Endothelial cell of umbilical vein (primary cell): ENCODE data around the gene ZFP36. TPM values are rescaled to one million over a fixed set of nuclear protein-coding genes. Genes with fewer than 3 reads are reported as not detected.

Experiments used
- BruUV-seq: library from RNA; stranded (reverse); fragments of 400-500 nt; replicated peaks from 2 replicates; lab custom pipeline; 2021; lab: Mats Ljungman, UMichigan
- CTCF ChIA-PET: fragments of 300-600, 350-600 bp; sonication (Branson Sonifier 250); formaldehyde crosslinking; loops from one replicate; lab custom pipeline; 2021; ENCODE audit warnings: antibody characterized with exemption, inconsistent platforms; lab: Charles Lee
- POLR2A ChIA-PET: fragments of 300-600, 350-600 bp; sonication (Branson Sonifier 250); formaldehyde crosslinking; loops from one replicate; lab custom pipeline; 2021; ENCODE audit warnings: antibody characterized with exemption, inconsistent platforms; lab: Charles Lee
- DNase-seq: peaks from one replicate; pipeline ENCODE4 v3.0.0-alpha.2; 2011; ENCODE audit warnings: low read depth, low spot score
- FAIRE-seq: peaks from 2 replicates; lab custom pipeline; 2011; peaks lifted over from hg19 to GRCh38; lab: Jason Lieb, UNC
- H2AFZ ChIP-seq: 2 replicates; pipeline ENCODE4 v1.6.0; 2012; ENCODE audit warnings: low read depth, low read length, control low read depth, inconsistent platforms
- H3K27ac ChIP-seq: 2 replicates; pipeline ENCODE4 v1.5.1; 2011; ENCODE audit warnings: low read depth, mild to moderate bottlenecking, control low read depth, low read length, moderate library complexity; ENCODE audit not compliant: insufficient read depth
- H3K27me3 ChIP-seq, 2 experiments: 2 replicates each; pipeline versions ENCODE4 v1.6.0 to v1.6.1; 2011; ENCODE audit warnings: low read length in 2 of 2, mixed read lengths in 1 of 2; ENCODE audit not compliant: control insufficient read depth in 2 of 2, insufficient read depth in 2 of 2
- H3K36me3 ChIP-seq, 2 experiments: 2 replicates in 1 of 2; 3 replicates in 1 of 2; pipeline ENCODE4 v1.5.1; 2011; ENCODE audit warnings: low read length in 2 of 2, mild to moderate bottlenecking in 1 of 2, moderate library complexity in 1 of 2; ENCODE audit not compliant: control insufficient read depth in 2 of 2, insufficient read depth in 2 of 2; ENCODE audit errors: extremely low read depth in 1 of 2
- H3K4me1 ChIP-seq: 3 replicates; pipeline ENCODE4 v1.5.1; 2011; ENCODE audit warnings: mild to moderate bottlenecking, low read length; ENCODE audit not compliant: control insufficient read depth, insufficient read depth; ENCODE audit errors: extremely low read depth
- H3K4me2 ChIP-seq: 2 replicates; pipeline ENCODE4 v1.6.1; 2011; ENCODE audit warnings: low read length, control low read depth, mixed read lengths; ENCODE audit not compliant: insufficient read depth
- H3K4me3 ChIP-seq, 3 experiments: fragments of 200-600 bp in 1 of 3; sonication (generic), shearing (Covaris generic) in 1 of 3; replicated peaks in 1 of 3; 2 replicates each; pipeline ENCODE4 v1.5.1; 2011 to 2016; ENCODE audit warnings: control low read depth in 3 of 3, low read length in 3 of 3, mild to moderate bottlenecking in 2 of 3, inconsistent platforms in 1 of 3, low read depth in 1 of 3, moderate library complexity in 1 of 3; ENCODE audit not compliant: insufficient read depth in 1 of 3
- H3K79me2 ChIP-seq: 2 replicates; pipeline ENCODE4 v1.6.0; 2012; ENCODE audit warnings: low read length, inconsistent platforms; ENCODE audit not compliant: control insufficient read depth, insufficient read depth
- H3K9ac ChIP-seq: replicated peaks from 2 replicates; pipeline ENCODE3; 2011; ENCODE audit warnings: low read length, control low read depth; ENCODE audit not compliant: insufficient read depth; ENCODE audit errors: extremely low read depth
- H3K9me1 ChIP-seq: replicated peaks from 3 replicates; pipeline ENCODE4 v1.6.0; 2011; ENCODE audit warnings: mild to moderate bottlenecking, low read length; ENCODE audit not compliant: control insufficient read depth, insufficient read depth; ENCODE audit errors: extremely low read depth
- H3K9me3 ChIP-seq: replicated peaks from 2 replicates; pipeline ENCODE4 v1.5.1; 2012; ENCODE audit warnings: low read length, inconsistent platforms; ENCODE audit not compliant: control insufficient read depth, insufficient read depth
- H4K20me1 ChIP-seq: replicated peaks from 2 replicates; pipeline ENCODE3; 2011; ENCODE audit warnings: mild to moderate bottlenecking, low read length; ENCODE audit not compliant: control insufficient read depth, insufficient read depth; ENCODE audit errors: extremely low read depth
- EZH2 ChIP-seq: IDR thresholded peaks from 2 replicates; pipeline ENCODE4 v1.6.1; 2012; ENCODE audit warnings: borderline replicate concordance, low read depth, mild to moderate bottlenecking, moderate library complexity, low read length, inconsistent platforms; ENCODE audit not compliant: severe bottlenecking
- FOS ChIP-seq: IDR thresholded peaks from 2 replicates; pipeline ENCODE4 v1.6.1; 2011; ENCODE audit warnings: mild to moderate bottlenecking, low read length, moderate library complexity, borderline replicate concordance; ENCODE audit not compliant: insufficient read depth
- GATA2 ChIP-seq: IDR thresholded peaks from 2 replicates; pipeline ENCODE4 v1.7.0; 2011; ENCODE audit warnings: low read depth, mild to moderate bottlenecking, moderate library complexity, mixed read lengths, low read length; ENCODE audit not compliant: insufficient read length, insufficient read depth
- JUN ChIP-seq: IDR thresholded peaks from 2 replicates; pipeline ENCODE4 v1.6.1; 2011; ENCODE audit warnings: borderline replicate concordance, low read depth; ENCODE audit not compliant: insufficient read length, insufficient read depth
- MYC ChIP-seq: IDR thresholded peaks from one replicate; pipeline ENCODE4 v1.6.1; 2011; ENCODE audit warnings: mild to moderate bottlenecking, low read depth, low read length
- POLR2A ChIP-seq: IDR thresholded peaks from 2 replicates; pipeline ENCODE4 v1.6.1; 2012; ENCODE audit warnings: low read depth, mild to moderate bottlenecking, control low read depth, low read length
- POLR2AphosphoS5 ChIP-seq: IDR thresholded peaks from 2 replicates; pipeline ENCODE4 v1.6.1; 2012; ENCODE audit warnings: low read depth, mild to moderate bottlenecking, control low read depth, low read length, moderate library complexity; ENCODE audit not compliant: insufficient read depth
- dilution Hi-C: fragments of 300-500 bp; cut with MboI; formaldehyde crosslinking; loops from one replicate; pipeline ENCODE4 v1.15.0; 2019; ENCODE audit warnings: low sequenced_read_pairs; ENCODE audit not compliant: extremely low pct_ligation_motif_present
- intact Hi-C: fragments of 100-400 bp; cut with micrococcal nuclease; formaldehyde crosslinking; loops from one replicate; pipeline ENCODE4 v1.10.0; 2022
- polyA plus RNA-seq, 4 experiments: library from polyadenylated mRNA; depleted of rRNA in 3 of 4; stranded (reverse) in 3 of 4; unstranded in 1 of 4; fragments of >200 nt; gene quantifications; 2 replicates each; pipeline versions ENCODE4 v1.2.1 to v1.2.3, GENCODE V29; 2011 to 2012; ENCODE audit warnings: missing spikeins in 1 of 4
- total RNA-seq: library from RNA; stranded (reverse); gene quantifications from 2 replicates; pipeline ENCODE4 v1.2.3, GENCODE V29; 2021
- TF ChIP-seq, protein P1 (sequence below): IDR thresholded peaks from 2 replicates; pipeline ENCODE4 v1.6.1; 2011; ENCODE audit not compliant: insufficient read depth, insufficient read length
- TF ChIP-seq, protein P2 (sequence below), 2 donors: IDR thresholded peaks; 1 replicate in 1 of 2; 2 replicates in 1 of 2; pipeline ENCODE4 v1.5.1; 2011; ENCODE audit warnings: low read length in 2 of 2, mild to moderate bottlenecking in 2 of 2, moderate library complexity in 2 of 2, control low read depth in 1 of 2, inconsistent platforms in 1 of 2, low read depth in 1 of 2; ENCODE audit not compliant: insufficient read depth in 1 of 2; ENCODE audit errors: extremely low read depth in 1 of 2

The ZFP36 gene
- total and polyA plus RNA-seq, 2 donors (not counting 3 experiments of a cell fraction or from before 2014, with no cell fraction given): 12.2 to 21.7 TPM

DNA sequence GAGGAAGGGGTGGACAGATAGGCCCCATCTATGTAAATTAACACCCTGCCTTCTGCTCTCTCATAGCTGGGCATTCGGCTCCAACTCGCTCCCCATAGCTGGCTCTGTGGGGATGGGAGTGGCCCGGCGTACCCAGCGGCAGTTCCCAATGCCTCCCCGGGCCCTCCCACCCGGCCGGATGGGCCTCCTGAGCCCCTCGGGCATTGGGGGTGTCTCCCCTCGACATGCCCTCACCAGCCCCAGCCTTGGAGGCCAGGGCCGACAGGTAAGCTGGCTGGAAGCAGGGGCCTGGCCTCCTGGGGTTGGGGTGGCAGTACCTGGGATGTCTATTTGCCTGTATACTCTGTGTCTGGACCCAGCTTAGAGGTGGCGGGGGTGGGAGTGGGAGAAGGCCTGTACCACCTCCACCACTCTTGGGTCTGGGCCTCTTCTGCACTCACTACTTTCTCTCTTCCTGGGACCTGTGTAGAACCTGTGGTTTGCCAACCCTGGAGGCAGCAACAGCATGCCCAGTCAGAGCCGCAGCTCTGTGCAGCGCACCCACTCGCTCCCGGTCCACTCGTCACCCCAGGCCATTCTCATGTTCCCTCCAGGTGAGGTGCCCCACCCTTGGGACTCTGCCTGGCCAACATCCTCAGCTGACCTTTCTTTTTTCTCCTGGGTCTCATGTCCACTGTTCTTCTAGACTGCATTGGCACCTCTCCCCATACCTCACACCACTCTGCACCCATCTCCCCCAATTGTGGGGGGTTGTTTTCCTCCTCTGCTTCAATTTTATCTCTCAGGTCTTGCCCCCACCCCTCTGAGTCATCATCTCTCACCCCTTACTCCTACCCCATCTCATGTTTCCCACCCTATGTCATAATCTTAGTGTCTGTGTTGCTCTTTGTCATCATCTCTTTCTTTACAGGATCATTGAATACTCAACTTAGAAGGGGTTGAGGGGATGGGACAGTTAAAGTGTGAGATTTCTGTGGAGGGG lies 25.8 kb upstream of the ZFP36 start:
- Histone ChIP-seq H3K4me1 (no peaks in the 10 kb centered on the region), H2AFZ (no peak overlapping the region), H3K4me2 (no peak overlapping the region), H3K27me3 (no peaks in the 10 kb centered on the region), H3K9me3 (no peaks in the 10 kb centered on the region), H3K4me3 (no peak overlapping the region), H3K9me1 (no peaks in the 10 kb centered on the region), H4K20me1 (no peaks in the 10 kb centered on the region), H3K79me2 (no peaks in the 10 kb centered on the region), H3K36me3 (peaks cover 17 to 72% of the 10 kb centered on the region in 2 experiments), H3K9ac (no peak overlapping the region), H3K27ac (no peak overlapping the region)
- POLR2A ChIA-PET: no interaction called here
- FAIRE-seq (no peak), DNase-seq (no peak)
- intact Hi-C loops (no loop called here), dilution Hi-C loops (no loop called here)
- BruUV-seq: no TSS peak
- TF ChIP-seq EZH2 (no peak), GATA2 (no peak), MYC (no peak), POLR2AphosphoS5 (no peak)
- CTCF ChIA-PET: no interaction called here

DNA sequence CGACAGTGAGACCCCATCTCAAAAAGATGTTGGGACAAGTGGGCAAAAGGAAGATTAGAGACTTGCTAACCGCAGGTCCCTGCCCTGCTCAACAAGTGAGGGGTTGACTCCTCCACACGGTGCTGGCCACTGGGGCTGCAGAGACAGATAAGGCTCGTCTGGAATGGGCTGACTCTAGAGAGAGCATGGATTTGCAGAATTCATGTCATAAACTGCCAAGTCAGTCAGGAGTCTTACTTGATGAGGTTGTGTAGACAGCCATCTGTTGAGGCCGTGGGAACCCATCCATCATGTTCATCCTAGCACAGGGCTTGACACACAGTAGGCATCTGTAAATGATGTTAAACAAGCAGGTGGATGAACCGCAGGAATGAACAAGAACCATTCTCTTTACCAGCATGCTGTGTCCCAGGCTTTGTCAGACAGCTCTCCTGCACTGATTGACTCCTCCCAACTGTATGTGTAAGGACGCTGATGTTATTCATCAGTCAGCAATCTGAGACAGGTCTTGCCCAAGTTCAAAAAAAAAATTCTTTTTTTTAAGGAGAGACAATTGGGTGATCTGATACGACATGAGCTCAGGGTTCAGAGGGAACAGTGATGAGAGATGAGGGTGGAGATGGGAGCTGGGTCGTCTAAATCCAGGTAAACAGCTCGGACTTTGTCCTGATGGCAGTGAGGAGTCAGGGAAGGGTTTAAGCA lies 24.6 kb upstream of the ZFP36 start:
- no peaks in the 10 kb centered on the region for H3K79me2 ChIP-seq
- no peak overlapping the region for H3K9ac ChIP-seq
- dilution Hi-C loops: no loop called here
- H3K4me1 ChIP-seq: no peaks in the 10 kb centered on the region
- ChIA-PET POLR2A (interaction anchor here (0.5 kb wide), 1 partner anchor 10 kb away, joined by 4 read pairs; no protein-coding TSS in a partner anchor), CTCF (no interaction called here)
- H3K27ac ChIP-seq: no peak overlapping the region
- no peak for FAIRE-seq
- no peak overlapping the region for H2AFZ ChIP-seq
- no peaks in the 10 kb centered on the region for H3K27me3 ChIP-seq
- no peaks in the 10 kb centered on the region for H4K20me1 ChIP-seq
- no peaks in the 10 kb centered on the region for H3K9me3 ChIP-seq
- TF ChIP-seq, protein P1, sequence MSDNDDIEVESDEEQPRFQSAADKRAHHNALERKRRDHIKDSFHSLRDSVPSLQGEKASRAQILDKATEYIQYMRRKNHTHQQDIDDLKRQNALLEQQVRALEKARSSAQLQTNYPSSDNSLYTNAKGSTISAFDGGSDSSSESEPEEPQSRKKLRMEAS: no peak
- no peak for TF ChIP-seq FOS
- TF ChIP-seq MYC: no peak
- no peak for TF ChIP-seq POLR2A
- TF ChIP-seq EZH2: no peak
- no peak for TF ChIP-seq GATA2
- no peak for TF ChIP-seq JUN
- TF ChIP-seq POLR2AphosphoS5: no peak
- TF ChIP-seq, protein P2, sequence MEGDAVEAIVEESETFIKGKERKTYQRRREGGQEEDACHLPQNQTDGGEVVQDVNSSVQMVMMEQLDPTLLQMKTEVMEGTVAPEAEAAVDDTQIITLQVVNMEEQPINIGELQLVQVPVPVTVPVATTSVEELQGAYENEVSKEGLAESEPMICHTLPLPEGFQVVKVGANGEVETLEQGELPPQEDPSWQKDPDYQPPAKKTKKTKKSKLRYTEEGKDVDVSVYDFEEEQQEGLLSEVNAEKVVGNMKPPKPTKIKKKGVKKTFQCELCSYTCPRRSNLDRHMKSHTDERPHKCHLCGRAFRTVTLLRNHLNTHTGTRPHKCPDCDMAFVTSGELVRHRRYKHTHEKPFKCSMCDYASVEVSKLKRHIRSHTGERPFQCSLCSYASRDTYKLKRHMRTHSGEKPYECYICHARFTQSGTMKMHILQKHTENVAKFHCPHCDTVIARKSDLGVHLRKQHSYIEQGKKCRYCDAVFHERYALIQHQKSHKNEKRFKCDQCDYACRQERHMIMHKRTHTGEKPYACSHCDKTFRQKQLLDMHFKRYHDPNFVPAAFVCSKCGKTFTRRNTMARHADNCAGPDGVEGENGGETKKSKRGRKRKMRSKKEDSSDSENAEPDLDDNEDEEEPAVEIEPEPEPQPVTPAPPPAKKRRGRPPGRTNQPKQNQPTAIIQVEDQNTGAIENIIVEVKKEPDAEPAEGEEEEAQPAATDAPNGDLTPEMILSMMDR (IDR thresholded peaks at IDR 0.05; ENCODE audit: extremely low read depth in 1 of 2, insufficient read depth in 1 of 2, low read depth in 1 of 2, low read length in 2 of 2): no peak
- no peak overlapping the region for H3K4me3 ChIP-seq
- no peaks in the 10 kb centered on the region for H3K9me1 ChIP-seq
- H3K36me3 ChIP-seq: peaks cover 9 to 68% of the 10 kb centered on the region in 2 experiments
- intact Hi-C loops: no loop called here
- no peak for DNase-seq
- BruUV-seq: no TSS peak
- no peak overlapping the region for H3K4me2 ChIP-seq
